ENCODE results near the gene MEG3.

The MEG3 gene

GRCh38 chr14:100788942-100789341, 37.0 kb upstream of the MEG3 start:
- no peak overlapping the region for H3K4me3 ChIP-seq (ENCODE audit: low read depth, low read length)
- TF ChIP-seq CTCF (conservative IDR thresholded peaks at IDR 0.05; ENCODE audit: low read depth, low read length): no peak
- DNase-seq (ENCODE audit: low read depth): no peak

- DNase-seq (ENCODE audit: low read depth): no peak
- H3K4me3 ChIP-seq (ENCODE audit: low read depth, low read length): no peak overlapping the region
- no peak for TF ChIP-seq CTCF (conservative IDR thresholded peaks at IDR 0.05; ENCODE audit: low read depth, low read length)
Measured at GRCh38 chr14:100789460-100790417, 36.2 kb upstream of the MEG3 start.

- TF ChIP-seq CTCF (conservative IDR thresholded peaks at IDR 0.05; ENCODE audit: low read depth, low read length): no peak
- DNase-seq (ENCODE audit: low read depth): no peak
- no peak overlapping the region for H3K4me3 ChIP-seq (ENCODE audit: low read depth, low read length)
Measured at GRCh38 chr14:100790502-100791347, 35.2 kb upstream of the MEG3 start.

- no peak for DNase-seq (ENCODE audit: low read depth)
- no peak overlapping the region for H3K4me3 ChIP-seq (ENCODE audit: low read depth, low read length)
- no peak for TF ChIP-seq CTCF (conservative IDR thresholded peaks at IDR 0.05; ENCODE audit: low read depth, low read length)
Measured at GRCh38 chr14:100791348-100791735, 34.6 kb upstream of the MEG3 start.

- no peak for TF ChIP-seq CTCF (conservative IDR thresholded peaks at IDR 0.05; ENCODE audit: low read depth, low read length)
- H3K4me3 ChIP-seq (ENCODE audit: low read depth, low read length): no peak overlapping the region
- DNase-seq (ENCODE audit: low read depth): no peak
Measured at GRCh38 chr14:100791995-100792394, 33.9 kb upstream of the MEG3 start.

- TF ChIP-seq CTCF (conservative IDR thresholded peaks at IDR 0.05; ENCODE audit: low read depth, low read length): no peak
- DNase-seq (ENCODE audit: low read depth): no peak
- no peak overlapping the region for H3K4me3 ChIP-seq (ENCODE audit: low read depth, low read length)
Measured at GRCh38 chr14:100796946-100797345, 29.0 kb upstream of the MEG3 start.
